Skeletal muscle tissue (tissue), 4 donors: ENCODE data around the gene DRAP1. TPM values are rescaled to one million over a fixed set of nuclear protein-coding genes. Genes with fewer than 3 reads are reported as not detected.
"Not testable (repeated sequence)": the region's sequence is repeated elsewhere in the genome, so short reads cannot be mapped to it uniquely, and the experiment has no call there.

Experiments
- H3K27ac ChIP-seq: one replicate; pipeline ENCODE4 v1.7.0; 2013; ENCODE audit warnings: mild to moderate bottlenecking, low read depth, low read length, inconsistent platforms
- H3K27me3 ChIP-seq, 3 donors: one replicate each; pipeline ENCODE4 v1.7.0; 2013; ENCODE audit warnings: low read length in 3 of 3; ENCODE audit not compliant: control insufficient read depth in 3 of 3, insufficient read depth in 3 of 3
- H3K36me3 ChIP-seq, 3 donors: one replicate each; pipeline ENCODE4 v1.7.0; 2013; ENCODE audit warnings: low read length in 3 of 3; ENCODE audit not compliant: control insufficient read depth in 3 of 3, insufficient read depth in 3 of 3
- H3K4me1 ChIP-seq, 3 donors: one replicate each; pipeline ENCODE4 v1.7.0; 2013; ENCODE audit warnings: low read length in 3 of 3, mild to moderate bottlenecking in 3 of 3; ENCODE audit not compliant: control insufficient read depth in 3 of 3, insufficient read depth in 3 of 3
- H3K4me3 ChIP-seq, 3 donors: one replicate each; pipeline ENCODE4 v1.7.0; 2013; ENCODE audit warnings: low read length in 3 of 3
- H3K9ac ChIP-seq, 3 donors: one replicate each; pipeline ENCODE4 v1.7.0; 2013; ENCODE audit warnings: low read length in 3 of 3, mild to moderate bottlenecking in 3 of 3, moderate library complexity in 2 of 3, low read depth in 1 of 3
- H3K9me3 ChIP-seq, 3 donors: one replicate each; pipeline ENCODE4 v1.7.0; 2013; ENCODE audit warnings: low read length in 3 of 3; ENCODE audit not compliant: control insufficient read depth in 3 of 3
- total RNA-seq: library from RNA; depleted of rRNA; stranded (reverse); fragments of >200 nt; gene quantifications from one replicate; pipeline ENCODE4 v1.2.3, GENCODE V29; 2014
- donor health status: Osteomylitis.

DRAP1 gene
- total RNA-seq, 1 donor from 2014 or later = 71.0 TPM

DNA sequence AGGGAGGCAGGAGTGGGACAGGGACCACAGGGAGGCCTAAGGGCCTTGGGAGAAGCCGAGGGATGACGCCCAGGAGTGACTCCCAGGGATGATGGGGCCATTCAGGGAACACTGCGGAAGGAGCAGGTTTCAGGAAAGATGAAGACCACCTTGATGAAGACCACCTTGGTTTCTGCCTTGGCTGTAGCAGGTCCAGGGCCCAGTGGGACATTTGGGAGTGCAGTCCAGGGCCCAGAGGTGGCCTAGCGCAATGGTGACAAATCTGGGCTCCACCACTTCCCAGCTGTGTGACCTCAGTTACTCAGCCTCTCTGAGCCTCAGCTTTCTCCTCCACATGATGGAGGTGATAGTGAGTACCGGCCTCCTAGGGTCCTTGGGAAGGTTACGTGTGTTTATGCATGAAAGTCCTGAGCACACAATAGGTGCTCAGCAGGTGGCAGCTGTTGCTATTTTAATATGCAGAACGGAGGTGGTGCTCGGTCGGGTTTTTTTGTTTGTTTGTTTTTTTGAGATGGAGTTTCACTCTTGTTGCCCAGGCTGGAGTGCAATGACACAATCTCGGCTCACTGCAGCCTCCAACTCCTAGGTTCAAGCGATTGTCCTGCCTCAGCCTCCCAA, 26.8 kb downstream of the DRAP1 start:
- no peak overlapping the region for H3K27ac ChIP-seq
- no peaks in the 10 kb centered on the region for H3K36me3 ChIP-seq
- no peak overlapping the region for H3K4me3 ChIP-seq
- no peak overlapping the region for H3K9ac ChIP-seq
- H3K9me3 ChIP-seq = no peaks in the 10 kb centered on the region
- H3K27me3 ChIP-seq = peaks cover 0 to 15% (median 13%) of the 10 kb centered on the region in 3 donors
- no peaks in the 10 kb centered on the region for H3K4me1 ChIP-seq

DNA sequence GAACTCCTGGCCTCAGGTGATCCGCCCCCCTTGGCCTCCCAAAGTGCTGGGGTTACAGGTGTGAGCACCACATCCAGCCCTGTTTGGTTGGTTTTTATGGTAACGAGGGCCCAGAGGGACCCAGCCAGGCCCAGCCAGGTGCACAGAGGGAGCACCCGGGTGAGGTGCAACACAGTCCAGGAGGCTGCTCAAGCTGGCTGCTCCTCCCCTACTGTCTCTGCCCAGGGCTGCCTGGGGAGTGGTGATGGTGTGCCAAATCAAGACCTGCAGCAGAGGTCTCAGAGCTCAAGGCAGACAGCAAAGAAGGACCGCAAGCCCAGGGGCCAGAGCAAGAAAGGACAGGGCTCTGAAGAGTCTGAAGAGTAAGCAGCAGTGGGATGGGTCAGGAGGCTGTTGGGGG, 27.4 kb downstream of the DRAP1 start:
- H3K36me3 ChIP-seq = no peaks in the 10 kb centered on the region
- H3K4me1 ChIP-seq = no peaks in the 10 kb centered on the region
- H3K9ac ChIP-seq = no peak overlapping the region
- peaks cover 0 to 11% (median 10%) of the 10 kb centered on the region in 3 donors for H3K27me3 ChIP-seq
- H3K27ac ChIP-seq = no peak overlapping the region
- H3K4me3 ChIP-seq = no peak overlapping the region
- no peaks in the 10 kb centered on the region for H3K9me3 ChIP-seq

DNA sequence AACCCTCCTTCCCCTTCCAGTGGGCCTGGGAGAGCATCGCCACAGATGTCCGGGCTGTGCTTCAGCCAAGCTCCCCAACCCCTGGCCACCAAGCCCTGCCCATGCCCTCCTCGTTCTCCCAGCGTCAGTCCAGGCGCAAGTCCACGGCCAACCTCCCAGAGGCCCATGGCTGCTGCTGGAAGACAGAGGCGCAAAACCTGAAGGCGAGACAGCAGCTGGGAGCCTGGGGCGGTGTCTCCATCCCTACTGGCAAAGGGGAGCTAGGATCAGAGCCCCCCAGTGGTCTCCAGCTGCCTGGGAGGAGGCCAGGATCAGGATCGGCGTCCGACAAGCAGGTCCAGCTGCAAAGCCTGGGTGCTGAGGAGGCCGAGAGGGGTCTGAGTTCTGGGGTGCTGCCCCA, 27.9 kb downstream of the DRAP1 start:
- H3K27me3 ChIP-seq = peaks cover 2 to 11% (median 10%) of the 10 kb centered on the region in 3 donors
- H3K27ac ChIP-seq = no peak overlapping the region
- no peaks in the 10 kb centered on the region for H3K4me1 ChIP-seq
- no peaks in the 10 kb centered on the region for H3K36me3 ChIP-seq
- H3K9ac ChIP-seq = no peak overlapping the region
- no peak overlapping the region for H3K4me3 ChIP-seq
- no peaks in the 10 kb centered on the region for H3K9me3 ChIP-seq

DNA sequence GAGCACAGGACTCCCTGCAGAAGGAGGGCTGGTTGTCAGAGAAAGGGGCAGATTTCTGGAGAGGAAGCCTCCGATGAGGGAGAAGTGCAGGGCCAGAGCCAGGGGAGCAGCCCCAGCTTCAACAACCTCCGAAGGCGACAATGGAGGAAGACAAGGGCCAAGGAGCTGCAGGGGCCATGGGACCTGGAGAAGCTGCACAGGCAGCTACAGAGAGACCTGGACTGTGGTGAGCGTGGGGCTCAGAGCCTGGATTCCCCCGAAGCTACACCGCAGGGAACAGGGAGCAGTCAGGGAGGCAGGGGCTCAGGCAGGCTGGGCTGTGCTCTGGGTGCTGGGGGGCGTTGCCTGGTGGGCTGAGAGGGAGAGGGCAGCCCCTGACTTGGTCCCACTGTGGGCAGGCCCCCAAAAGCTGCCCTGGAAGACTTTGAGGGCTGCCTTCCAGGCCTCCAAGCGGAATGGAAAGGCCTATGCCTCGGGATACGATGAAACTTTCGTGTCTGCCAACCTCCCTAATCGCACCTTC, 28.4 kb downstream of the DRAP1 start:
- no peak overlapping the region for H3K27ac ChIP-seq
- H3K4me1 ChIP-seq = no peaks in the 10 kb centered on the region
- no peak overlapping the region for H3K9ac ChIP-seq
- no peak overlapping the region for H3K4me3 ChIP-seq
- no peaks in the 10 kb centered on the region for H3K9me3 ChIP-seq
- no peaks in the 10 kb centered on the region for H3K36me3 ChIP-seq
- peaks cover 5 to 11% (median 10%) of the 10 kb centered on the region in 3 donors for H3K27me3 ChIP-seq

DNA sequence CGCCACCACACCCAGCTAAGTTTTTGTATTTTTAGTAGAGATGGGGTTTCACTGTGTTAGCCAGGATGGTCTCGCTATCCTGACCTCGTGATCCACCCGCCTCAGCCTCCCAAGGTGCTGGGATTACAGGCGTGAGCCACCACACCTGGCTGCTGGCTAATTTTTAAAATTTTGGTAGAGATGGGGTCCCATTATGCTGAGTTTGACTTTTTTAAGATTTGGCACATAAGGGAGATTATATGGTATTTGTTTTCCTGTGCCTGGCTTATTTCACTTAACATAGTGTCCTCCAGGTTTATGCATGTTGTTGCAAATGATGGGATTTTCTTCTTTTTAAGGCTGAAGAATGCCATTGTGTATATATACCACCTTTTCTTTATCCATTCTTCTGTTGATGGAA, 31.5 kb downstream of the DRAP1 start:
- peaks cover 7 to 13% (median 12%) of the 10 kb centered on the region in 3 donors for H3K27me3 ChIP-seq
- not testable (repeated sequence) for H3K27ac ChIP-seq, H3K9ac ChIP-seq

DNA sequence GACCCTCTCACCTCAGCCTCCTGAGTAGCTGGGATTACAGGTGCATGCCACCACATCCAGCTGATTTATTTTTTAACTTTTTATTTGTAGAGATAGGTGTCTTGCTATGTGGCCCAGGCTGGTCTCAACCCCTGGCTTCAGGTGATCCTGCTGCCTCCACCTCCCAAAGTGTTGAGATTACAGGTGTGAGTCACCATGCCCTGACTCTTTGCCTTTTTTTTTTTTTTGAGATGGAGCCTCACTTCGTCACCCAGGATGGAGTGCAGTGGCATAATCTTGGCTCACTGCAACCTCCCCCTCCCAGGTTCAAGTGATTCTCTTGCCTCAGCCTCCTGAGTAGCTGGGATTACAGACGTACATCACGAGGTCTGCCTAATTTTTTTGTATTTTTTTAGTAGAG, 32.4 kb downstream of the DRAP1 start:
- H3K4me3 ChIP-seq, H3K9ac ChIP-seq, H3K4me1 ChIP-seq, H3K9me3 ChIP-seq, H3K36me3 ChIP-seq, H3K27ac ChIP-seq: not testable (repeated sequence)
- peaks cover 9 to 16% (median 15%) of the 10 kb centered on the region in 3 donors for H3K27me3 ChIP-seq

More for the DNA sequence above, 31.5 kb downstream of the DRAP1 start:
- H3K4me3 ChIP-seq, H3K36me3 ChIP-seq, H3K9me3 ChIP-seq, H3K4me1 ChIP-seq: not testable (repeated sequence)

DNA sequence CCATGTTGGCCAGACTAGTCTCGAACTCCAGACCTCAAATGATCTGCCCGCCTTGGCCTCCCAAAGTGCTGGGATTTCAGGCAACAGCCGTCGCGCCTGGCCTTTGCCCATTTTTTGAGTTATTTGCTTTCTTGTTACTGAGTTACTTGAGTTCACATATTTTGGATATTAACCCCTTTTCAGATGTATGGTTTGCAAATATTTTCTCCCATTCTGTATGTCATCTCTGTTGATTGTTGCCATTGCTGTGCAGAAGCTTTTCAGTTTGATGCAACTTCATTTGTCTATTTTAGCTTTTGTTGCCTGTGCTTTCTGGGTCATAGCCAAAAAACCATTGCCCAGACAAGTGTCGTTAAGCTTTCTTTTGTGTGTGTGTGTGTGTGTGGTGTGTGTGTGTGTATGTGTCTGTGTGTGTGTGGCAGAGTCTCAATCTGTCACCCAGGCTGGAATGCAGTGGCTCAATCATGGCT, 32.9 kb downstream of the DRAP1 start:
- Histone ChIP-seq H3K27ac (no peak overlapping the region), H3K9me3 (no peaks in the 10 kb centered on the region), H3K4me1 (no peaks in the 10 kb centered on the region), H3K4me3 (no peak overlapping the region), H3K36me3 (no peaks in the 10 kb centered on the region), H3K27me3 (peaks cover 9 to 20% (median 11%) of the 10 kb centered on the region in 3 donors), H3K9ac (no peak overlapping the region)

DNA sequence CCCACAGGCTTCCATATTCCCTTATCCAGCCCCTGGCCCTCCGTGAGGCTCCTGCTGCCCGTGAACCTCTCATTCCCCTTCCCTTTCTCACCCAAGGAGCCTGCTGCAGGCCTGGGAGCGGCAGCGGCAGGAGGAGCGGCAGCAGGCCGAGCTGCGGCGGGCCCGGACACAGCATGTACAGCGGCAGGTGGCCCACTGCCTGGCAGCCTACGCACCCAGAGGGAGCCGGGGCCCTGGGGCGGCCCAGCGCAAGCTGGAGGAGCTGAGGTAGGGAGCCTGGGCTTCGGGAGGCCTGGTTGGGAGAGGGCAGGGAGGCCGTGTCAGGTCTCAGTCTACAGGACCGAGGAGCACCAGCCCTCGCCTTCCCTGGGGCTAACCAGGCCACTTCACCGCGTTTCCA, 34.2 kb downstream of the DRAP1 start:
- Histone ChIP-seq H3K4me3 (no peak overlapping the region), H3K9me3 (no peaks in the 10 kb centered on the region), H3K4me1 (no peaks in the 10 kb centered on the region), H3K27me3 (peaks cover 4 to 16% (median 9%) of the 10 kb centered on the region in 3 donors), H3K36me3 (no peaks in the 10 kb centered on the region), H3K27ac (no peak overlapping the region), H3K9ac (no peak overlapping the region)

DNA sequence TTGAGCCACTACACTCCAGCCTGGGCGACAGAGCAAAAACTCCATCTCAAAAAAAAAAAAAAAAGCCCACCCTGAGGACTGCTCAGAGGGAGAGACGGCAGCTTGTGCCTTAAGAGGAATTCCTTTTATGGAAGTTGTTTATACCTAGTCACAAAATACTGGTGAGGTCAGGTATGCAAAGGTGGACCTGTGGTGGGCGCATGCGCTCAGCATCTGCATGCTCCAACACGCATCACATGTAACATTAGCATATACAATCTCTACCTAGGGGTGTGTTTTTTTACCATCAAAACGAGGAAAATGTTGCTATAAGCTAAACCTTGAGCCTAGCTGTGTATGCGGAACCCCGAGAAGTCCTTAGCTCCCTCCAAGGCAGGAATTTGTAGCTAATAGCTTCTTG, 35.5 kb downstream of the DRAP1 start:
- H3K27me3 ChIP-seq = peaks cover 4 to 16% (median 9%) of the 10 kb centered on the region in 3 donors
- H3K4me3 ChIP-seq = no peak overlapping the region

DNA sequence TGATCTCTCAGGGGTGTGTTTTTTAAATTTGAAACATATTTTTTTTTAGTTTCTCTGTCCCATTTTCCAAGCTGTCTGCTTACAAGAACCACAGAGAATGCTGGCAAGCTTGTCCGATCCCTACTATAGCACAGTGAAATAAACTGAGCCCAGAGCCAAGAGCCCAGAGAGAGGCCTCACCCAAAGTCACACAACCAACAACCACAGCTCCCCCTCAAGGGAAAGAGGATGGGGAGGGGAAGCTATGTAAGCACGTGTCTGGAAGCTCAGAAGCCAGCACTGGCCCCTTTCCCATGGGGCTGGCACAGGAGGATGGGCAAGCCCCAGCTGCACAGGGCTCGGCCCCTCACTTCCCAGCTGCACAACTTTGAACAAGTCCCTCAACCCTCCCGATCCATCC, 39.1 kb downstream of the DRAP1 start:
- H3K27ac ChIP-seq = no peak overlapping the region
- H3K4me3 ChIP-seq = no peak overlapping the region
- H3K27me3 ChIP-seq = peaks cover 4 to 16% (median 4%) of the 10 kb centered on the region in 3 donors
- peaks cover 0 to 2% (median 0%) of the 10 kb centered on the region in 3 donors for H3K36me3 ChIP-seq
- no peaks in the 10 kb centered on the region for H3K9me3 ChIP-seq
- H3K9ac ChIP-seq = peak overlapping the region in 1 of 3 donors; percentile 20
- H3K4me1 ChIP-seq = peaks cover 12 to 16% (median 13%) of the 10 kb centered on the region in 3 donors

More for the DNA sequence above, 35.5 kb downstream of the DRAP1 start:
- Histone ChIP-seq H3K36me3 (no peaks in the 10 kb centered on the region), H3K27ac (no peak overlapping the region), H3K4me1 (no peaks in the 10 kb centered on the region), H3K9me3 (no peaks in the 10 kb centered on the region), H3K9ac (no peak overlapping the region)
